NCI-H226 (cell line): ENCODE data around the gene NPLOC4.

Source experiments
- DNase-seq: peaks from one replicate; pipeline ENCODE4 v3.0.0-alpha.2; 2015

Gene NPLOC4

DNA sequence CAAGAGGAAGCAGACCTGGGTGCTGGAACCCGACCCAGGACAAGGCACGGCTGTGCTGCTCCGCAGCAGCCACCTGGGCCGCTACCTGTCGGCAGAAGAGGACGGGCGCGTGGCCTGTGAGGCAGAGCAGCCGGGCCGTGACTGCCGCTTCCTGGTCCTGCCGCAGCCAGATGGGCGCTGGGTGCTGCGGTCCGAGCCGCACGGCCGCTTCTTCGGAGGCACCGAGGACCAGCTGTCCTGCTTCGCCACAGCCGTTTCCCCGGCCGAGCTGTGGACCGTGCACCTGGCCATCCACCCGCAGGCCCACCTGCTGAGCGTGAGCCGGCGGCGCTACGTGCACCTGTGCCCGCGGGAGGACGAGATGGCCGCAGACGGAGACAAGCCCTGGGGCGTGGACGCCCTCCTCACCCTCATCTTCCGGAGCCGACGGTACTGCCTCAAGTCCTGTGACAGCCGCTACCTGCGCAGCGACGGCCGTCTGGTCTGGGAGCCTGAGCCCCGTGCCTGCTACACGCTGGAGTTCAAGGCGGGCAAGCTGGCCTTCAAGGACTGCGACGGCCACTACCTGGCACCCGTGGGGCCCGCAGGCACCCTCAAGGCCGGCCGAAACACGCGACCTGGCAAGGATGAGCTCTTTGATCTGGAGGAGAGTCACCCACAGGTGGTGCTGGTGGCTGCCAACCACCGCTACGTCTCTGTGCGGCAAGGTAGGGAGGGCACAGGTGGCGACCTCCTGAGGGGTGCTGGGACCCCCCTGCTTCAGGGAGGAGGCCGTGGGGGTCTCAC lies 108.1 kb downstream of the NPLOC4 start:
- DNase-seq: no peak

DNA sequence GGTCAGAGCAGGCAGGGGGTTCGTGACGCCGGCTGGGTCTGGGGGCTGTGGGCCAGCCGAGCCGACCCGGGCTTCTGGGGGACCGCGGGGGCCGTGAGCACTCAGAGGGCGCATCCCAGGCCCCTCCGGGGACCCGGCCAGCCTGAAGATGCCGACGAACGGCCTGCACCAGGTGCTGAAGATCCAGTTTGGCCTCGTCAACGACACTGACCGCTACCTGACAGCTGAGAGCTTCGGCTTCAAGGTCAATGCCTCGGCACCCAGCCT lies 108.6 kb downstream of the NPLOC4 start:
- DNase-seq: no peak

GRCh38 chr17:81527591-81528383 lies 109.1 kb downstream of the NPLOC4 start, which contains the start of gene FSCN2:
Gene FSCN2 (plus strand): TSS chr17:81528377. CDS start chr17:81528532, 155 bp downstream.
- no peak for DNase-seq

GRCh38 chr17:81526662-81527571 lies 110.0 kb downstream of the NPLOC4 start:
- DNase-seq: no peak

DNA sequence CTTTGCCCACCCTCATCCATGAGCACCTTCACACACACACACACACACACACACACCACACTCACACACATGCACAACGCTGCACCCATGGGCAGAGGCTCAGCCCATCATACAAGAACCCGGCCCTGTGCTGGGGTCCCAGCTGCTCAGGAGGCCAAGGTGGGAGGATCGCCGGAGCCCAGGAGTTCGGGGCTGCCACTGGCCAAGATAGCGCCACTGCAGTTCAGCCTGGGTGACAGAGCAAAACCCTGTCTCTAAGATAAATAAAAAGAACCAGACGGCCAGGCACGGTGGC lies 112.1 kb downstream of the NPLOC4 start:
- no peak for DNase-seq

GRCh38 chr17:81524039-81524864 lies 112.7 kb downstream of the NPLOC4 start:
- DNase-seq: no peak

GRCh38 chr17:81523402-81524038 lies 113.4 kb downstream of the NPLOC4 start:
- peak; percentile 41 for DNase-seq

GRCh38 chr17:81522491-81523401 lies 114.2 kb downstream of the NPLOC4 start:
- DNase-seq: no peak

GRCh38 chr17:81520021-81520901 lies 116.7 kb downstream of the NPLOC4 start:
- DNase-seq: no peak

DNA sequence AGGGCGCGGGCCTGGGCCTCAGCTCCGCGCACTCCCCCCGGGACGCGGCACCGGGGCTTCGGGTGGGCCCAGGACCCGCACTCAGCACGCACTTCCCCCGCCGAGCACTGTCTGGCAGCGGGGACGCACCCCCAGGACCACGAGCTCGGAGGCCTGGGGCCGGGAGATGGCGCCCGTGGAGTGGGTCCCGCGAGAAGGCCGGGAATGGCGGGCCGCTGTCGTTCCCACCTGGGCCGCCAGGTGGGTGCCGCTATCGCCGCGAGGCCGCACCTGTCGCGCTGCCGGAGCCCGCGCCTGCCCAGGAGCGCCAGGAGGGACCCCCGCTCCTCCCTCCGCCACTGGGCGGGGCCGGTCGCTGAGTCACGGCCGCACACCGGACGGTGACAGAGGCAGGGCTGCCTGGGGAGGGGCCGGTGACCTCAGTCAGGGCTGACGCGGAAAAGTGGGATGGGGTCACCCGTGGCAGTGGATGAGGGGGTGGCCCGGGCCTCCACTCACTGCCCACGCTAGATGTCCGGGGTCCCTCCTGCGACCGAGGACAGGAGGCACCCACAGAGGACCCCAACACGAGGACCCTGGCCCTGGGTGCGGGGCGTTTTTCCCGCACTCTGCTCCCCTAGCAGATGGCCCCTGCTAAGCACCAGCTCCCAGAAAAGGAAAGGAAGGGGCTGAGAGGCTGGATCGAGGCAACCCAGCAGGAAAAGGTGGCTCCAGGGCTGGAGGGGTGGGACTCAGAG lies 117.5 kb downstream of the NPLOC4 start:
- DNase-seq: peak; percentile 27

- peak; percentile 9 for DNase-seq
These were observed 118.1 kb downstream of the NPLOC4 start for GRCh38 chr17:81518785-81519283.

GRCh38 chr17:81518113-81518784 lies 118.7 kb downstream of the NPLOC4 start:
- no peak for DNase-seq

GRCh38 chr17:81517339-81518112 lies 119.4 kb downstream of the NPLOC4 start:
- DNase-seq: no peak

- DNase-seq: no peak
These were observed 119.9 kb downstream of the NPLOC4 start for GRCh38 chr17:81517009-81517338.

- DNase-seq: no peak
These were observed 120.5 kb downstream of the NPLOC4 start for GRCh38 chr17:81516439-81516838.

- no peak for DNase-seq
These were observed 121.3 kb downstream of the NPLOC4 start for GRCh38 chr17:81515530-81516041.
